ENCODE data around the gene GALNTL6. TPM values are rescaled to one million over a fixed set of nuclear protein-coding genes. Genes with fewer than 3 reads are reported as not detected.

The GALNTL6 gene
- total and polyA plus RNA-seq, 9 of the 15 experiments (the other 6 are each of a cell fraction or from before 2014, with no cell fraction given) = 0.18 to 0.50 (median 0.29) TPM

DNA sequence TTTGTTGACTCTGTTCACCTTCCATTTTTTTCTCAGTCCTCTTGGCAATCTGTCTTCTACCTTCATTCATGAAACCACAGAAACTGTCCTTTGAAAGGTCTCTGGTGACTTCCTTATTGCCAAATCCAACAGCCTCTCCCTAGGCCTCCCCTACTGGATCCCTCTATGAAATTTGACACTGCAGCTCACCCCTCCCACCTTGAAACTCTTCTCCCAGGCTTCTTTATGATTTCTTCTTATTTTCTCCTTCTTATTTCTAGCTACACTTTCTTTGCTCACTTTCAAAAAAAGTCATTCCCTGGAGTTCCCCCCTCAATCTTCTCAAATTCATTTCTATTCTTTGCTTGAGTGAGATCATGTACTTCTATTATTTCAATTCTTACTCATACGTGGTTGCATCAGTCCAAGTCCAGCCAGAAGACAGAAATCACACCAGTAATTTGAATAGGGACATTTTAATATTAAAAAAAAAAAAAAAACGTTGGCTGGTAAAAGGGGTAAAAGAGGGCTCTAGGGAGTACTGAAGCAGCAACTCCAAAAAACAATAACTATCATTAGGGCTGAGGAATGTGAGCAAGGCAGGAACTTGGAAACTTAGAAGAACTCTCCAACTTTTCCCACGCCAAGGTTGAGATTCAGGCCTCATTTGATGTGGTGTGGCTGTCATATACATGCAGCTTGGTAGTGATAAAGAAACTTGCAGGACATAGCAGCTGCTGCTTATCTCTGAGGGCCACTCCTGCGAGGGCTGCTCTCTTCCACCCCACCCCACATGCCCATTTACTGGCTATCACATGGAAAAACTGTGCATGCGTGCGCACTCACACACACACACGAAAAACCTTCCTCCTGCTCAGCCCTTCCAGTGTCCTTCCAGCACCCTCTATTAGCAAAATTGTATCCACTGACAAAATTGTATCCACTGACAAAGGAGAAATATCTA is 1185.6 kb downstream of the GALNTL6 start (continued):
- TF ChIP-seq TAL1 (IDR thresholded peaks at IDR 0.05) (peak; percentile 96), FOSL1 (tag; conservative IDR thresholded peaks at IDR 0.05) (peak; percentile 83), MBD2 (IDR thresholded peaks at IDR 0.05; ENCODE audit: borderline replicate concordance, low read depth) (peak; percentile 70; the same call in 1 of the 2 replicates), PURB (CRISPR knock-in tag; IDR thresholded peaks at IDR 0.05; ENCODE audit: low read depth) (no peak), NUFIP1 (IDR thresholded peaks at IDR 0.05; ENCODE audit: partially characterized antibody) (no peak), RBBP5 (IDR thresholded peaks at IDR 0.05; ENCODE audit: borderline replicate concordance, insufficient read depth, low read length, poor library complexity, severe bottlenecking) (no peak), NR4A1 (CRISPR knock-in tag; IDR thresholded peaks at IDR 0.05) (no peak), NR4A1 (tag; IDR thresholded peaks at IDR 0.05) (peak; percentile 91), BRD9 (IDR thresholded peaks at IDR 0.05; ENCODE audit: low read depth, partially characterized antibody) (peak; percentile 65), PTTG1 (tag; IDR thresholded peaks at IDR 0.05; ENCODE audit: low read depth) (no peak), ZNF408 (CRISPR knock-in tag; IDR thresholded peaks at IDR 0.05; ENCODE audit: low read depth) (no peak), NFRKB (IDR thresholded peaks at IDR 0.05; ENCODE audit: low read depth) (peak; percentile 38; the same call in 1 of the 2 replicates), SAFB (IDR thresholded peaks at IDR 0.05; ENCODE audit: borderline replicate concordance, low read depth, low read length) (no peak), ZNF253 (CRISPR knock-in tag; conservative IDR thresholded peaks at IDR 0.05) (no peak), ZNF695 (CRISPR knock-in tag; IDR thresholded peaks at IDR 0.05) (no peak), KDM1A (IDR thresholded peaks at IDR 0.05) (peak; percentile 90 to 93), RNF2 (IDR thresholded peaks at IDR 0.05) (peak; percentile 73; the same call in 1 of the 2 replicates)
- TF ChIP-seq, protein P1, sequence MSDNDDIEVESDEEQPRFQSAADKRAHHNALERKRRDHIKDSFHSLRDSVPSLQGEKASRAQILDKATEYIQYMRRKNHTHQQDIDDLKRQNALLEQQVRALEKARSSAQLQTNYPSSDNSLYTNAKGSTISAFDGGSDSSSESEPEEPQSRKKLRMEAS (CRISPR knock-in tag; IDR thresholded peaks at IDR 0.05) = peak; percentile 78
- TF ChIP-seq, protein P2, sequence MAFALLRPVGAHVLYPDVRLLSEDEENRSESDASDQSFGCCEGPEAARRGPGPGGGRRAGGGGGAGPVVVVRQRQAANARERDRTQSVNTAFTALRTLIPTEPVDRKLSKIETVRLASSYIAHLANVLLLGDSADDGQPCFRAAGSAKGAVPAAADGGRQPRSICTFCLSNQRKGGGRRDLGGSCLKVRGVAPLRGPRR (CRISPR knock-in tag; IDR thresholded peaks at IDR 0.05) = no peak
- TF ChIP-seq, protein P3, sequence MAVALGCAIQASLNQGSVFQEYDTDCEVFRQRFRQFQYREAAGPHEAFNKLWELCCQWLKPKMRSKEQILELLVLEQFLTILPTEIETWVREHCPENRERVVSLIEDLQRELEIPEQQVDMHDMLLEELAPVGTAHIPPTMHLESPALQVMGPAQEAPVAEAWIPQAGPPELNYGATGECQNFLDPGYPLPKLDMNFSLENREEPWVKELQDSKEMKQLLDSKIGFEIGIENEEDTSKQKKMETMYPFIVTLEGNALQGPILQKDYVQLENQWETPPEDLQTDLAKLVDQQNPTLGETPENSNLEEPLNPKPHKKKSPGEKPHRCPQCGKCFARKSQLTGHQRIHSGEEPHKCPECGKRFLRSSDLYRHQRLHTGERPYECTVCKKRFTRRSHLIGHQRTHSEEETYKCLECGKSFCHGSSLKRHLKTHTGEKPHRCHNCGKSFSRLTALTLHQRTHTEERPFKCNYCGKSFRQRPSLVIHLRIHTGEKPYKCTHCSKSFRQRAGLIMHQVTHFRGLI (CRISPR knock-in tag; IDR thresholded peaks at IDR 0.05) = peak; percentile 56; the same call in 1 of the 2 replicates
- TF ChIP-seq, protein P4, sequence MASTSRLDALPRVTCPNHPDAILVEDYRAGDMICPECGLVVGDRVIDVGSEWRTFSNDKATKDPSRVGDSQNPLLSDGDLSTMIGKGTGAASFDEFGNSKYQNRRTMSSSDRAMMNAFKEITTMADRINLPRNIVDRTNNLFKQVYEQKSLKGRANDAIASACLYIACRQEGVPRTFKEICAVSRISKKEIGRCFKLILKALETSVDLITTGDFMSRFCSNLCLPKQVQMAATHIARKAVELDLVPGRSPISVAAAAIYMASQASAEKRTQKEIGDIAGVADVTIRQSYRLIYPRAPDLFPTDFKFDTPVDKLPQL (IDR thresholded peaks at IDR 0.05; ENCODE audit: extremely low read depth, insufficient read length) = no peak
- TF ChIP-seq, protein P5, sequence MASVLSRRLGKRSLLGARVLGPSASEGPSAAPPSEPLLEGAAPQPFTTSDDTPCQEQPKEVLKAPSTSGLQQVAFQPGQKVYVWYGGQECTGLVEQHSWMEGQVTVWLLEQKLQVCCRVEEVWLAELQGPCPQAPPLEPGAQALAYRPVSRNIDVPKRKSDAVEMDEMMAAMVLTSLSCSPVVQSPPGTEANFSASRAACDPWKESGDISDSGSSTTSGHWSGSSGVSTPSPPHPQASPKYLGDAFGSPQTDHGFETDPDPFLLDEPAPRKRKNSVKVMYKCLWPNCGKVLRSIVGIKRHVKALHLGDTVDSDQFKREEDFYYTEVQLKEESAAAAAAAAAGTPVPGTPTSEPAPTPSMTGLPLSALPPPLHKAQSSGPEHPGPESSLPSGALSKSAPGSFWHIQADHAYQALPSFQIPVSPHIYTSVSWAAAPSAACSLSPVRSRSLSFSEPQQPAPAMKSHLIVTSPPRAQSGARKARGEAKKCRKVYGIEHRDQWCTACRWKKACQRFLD (CRISPR knock-in tag; IDR thresholded peaks at IDR 0.05) = peak; percentile 76
- TF ChIP-seq, protein P6, sequence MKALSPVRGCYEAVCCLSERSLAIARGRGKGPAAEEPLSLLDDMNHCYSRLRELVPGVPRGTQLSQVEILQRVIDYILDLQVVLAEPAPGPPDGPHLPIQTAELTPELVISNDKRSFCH (CRISPR knock-in tag; IDR thresholded peaks at IDR 0.05) = no peak
- TF ChIP-seq, protein P6 (tag; IDR thresholded peaks at IDR 0.05) = peak; percentile 74

Measured in K562 (cell line).